Suprapubic skin (tissue), 4 donors: ENCODE results near the gene MYO3A. TPM values are rescaled to one million over a fixed set of nuclear protein-coding genes. Genes with fewer than 3 reads are reported as not detected.

Experiments used
- DNase-seq, 2 donors: peaks; one replicate each; pipeline ENCODE4 v3.0.0-alpha.2; 2019; ENCODE audit warnings: low spot score in 2 of 2
- H3K27ac ChIP-seq: fragments of 200-600 bp; sonication (generic); one replicate; pipeline ENCODE4 v1.5.1; 2019
- H3K27me3 ChIP-seq: fragments of 200-600 bp; sonication (generic); one replicate; pipeline ENCODE4 v1.5.1; 2019
- H3K36me3 ChIP-seq: fragments of 200-600 bp; sonication (generic); one replicate; pipeline ENCODE4 v1.5.1; 2019
- H3K4me1 ChIP-seq: fragments of 200-600 bp; sonication (generic); one replicate; pipeline ENCODE4 v1.5.1; 2019
- H3K4me3 ChIP-seq: fragments of 200-600 bp; sonication (generic); one replicate; pipeline ENCODE4 v1.5.1; 2019; ENCODE audit warnings: mild to moderate bottlenecking
- H3K9me3 ChIP-seq: fragments of 200-600 bp; sonication (generic); one replicate; pipeline ENCODE4 v1.5.1; 2019
- EP300 ChIP-seq: sonication (generic); formaldehyde crosslinking; IDR thresholded peaks from one replicate; pipeline ENCODE4 v1.6.1; 2017; ENCODE audit warnings: antibody characterized with exemption
- POLR2A ChIP-seq, 2 donors: fragments of 450-650 bp; IDR thresholded peaks; one replicate each; pipeline ENCODE4 v1.6.1; 2017; ENCODE audit warnings: antibody characterized with exemption in 2 of 2, mild to moderate bottlenecking in 2 of 2, moderate library complexity in 2 of 2
- POLR2AphosphoS5 ChIP-seq, 3 donors: sonication (generic); formaldehyde crosslinking; IDR thresholded peaks; one replicate each; pipeline ENCODE4 v1.6.1; 2017; ENCODE audit warnings: antibody characterized with exemption in 3 of 3
- WGBS: methylation state at CpG from one replicate; pipeline ENCODE4 v1.1.5; 2018; 5-methylcytosine and 5-hydroxymethylcytosine counted together
- total RNA-seq, 4 donors: library from RNA; depleted of rRNA; stranded (reverse); fragments of >200 nt; gene quantifications; one replicate each; pipeline ENCODE4 v1.1.0, GENCODE V29; 2016
- TF ChIP-seq, protein P1 (sequence below), 2 donors: fragments of 200-600 bp in 1 of 2; fragments of 450-650 bp in 1 of 2; sonication (generic) in 1 of 2; IDR thresholded peaks; one replicate each; pipeline ENCODE4 v1.5.1; 2016 to 2019; ENCODE audit warnings: antibody characterized with exemption in 2 of 2, mild to moderate bottlenecking in 1 of 2, moderate library complexity in 1 of 2

Gene MYO3A, protein sequence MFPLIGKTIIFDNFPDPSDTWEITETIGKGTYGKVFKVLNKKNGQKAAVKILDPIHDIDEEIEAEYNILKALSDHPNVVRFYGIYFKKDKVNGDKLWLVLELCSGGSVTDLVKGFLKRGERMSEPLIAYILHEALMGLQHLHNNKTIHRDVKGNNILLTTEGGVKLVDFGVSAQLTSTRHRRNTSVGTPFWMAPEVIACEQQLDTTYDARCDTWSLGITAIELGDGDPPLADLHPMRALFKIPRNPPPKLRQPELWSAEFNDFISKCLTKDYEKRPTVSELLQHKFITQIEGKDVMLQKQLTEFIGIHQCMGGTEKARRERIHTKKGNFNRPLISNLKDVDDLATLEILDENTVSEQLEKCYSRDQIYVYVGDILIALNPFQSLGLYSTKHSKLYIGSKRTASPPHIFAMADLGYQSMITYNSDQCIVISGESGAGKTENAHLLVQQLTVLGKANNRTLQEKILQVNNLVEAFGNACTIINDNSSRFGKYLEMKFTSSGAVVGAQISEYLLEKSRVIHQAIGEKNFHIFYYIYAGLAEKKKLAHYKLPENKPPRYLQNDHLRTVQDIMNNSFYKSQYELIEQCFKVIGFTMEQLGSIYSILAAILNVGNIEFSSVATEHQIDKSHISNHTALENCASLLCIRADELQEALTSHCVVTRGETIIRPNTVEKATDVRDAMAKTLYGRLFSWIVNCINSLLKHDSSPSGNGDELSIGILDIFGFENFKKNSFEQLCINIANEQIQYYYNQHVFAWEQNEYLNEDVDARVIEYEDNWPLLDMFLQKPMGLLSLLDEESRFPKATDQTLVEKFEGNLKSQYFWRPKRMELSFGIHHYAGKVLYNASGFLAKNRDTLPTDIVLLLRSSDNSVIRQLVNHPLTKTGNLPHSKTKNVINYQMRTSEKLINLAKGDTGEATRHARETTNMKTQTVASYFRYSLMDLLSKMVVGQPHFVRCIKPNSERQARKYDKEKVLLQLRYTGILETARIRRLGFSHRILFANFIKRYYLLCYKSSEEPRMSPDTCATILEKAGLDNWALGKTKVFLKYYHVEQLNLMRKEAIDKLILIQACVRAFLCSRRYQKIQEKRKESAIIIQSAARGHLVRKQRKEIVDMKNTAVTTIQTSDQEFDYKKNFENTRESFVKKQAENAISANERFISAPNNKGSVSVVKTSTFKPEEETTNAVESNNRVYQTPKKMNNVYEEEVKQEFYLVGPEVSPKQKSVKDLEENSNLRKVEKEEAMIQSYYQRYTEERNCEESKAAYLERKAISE (N-terminal part only)
- 1 to 10 TPM; 1.4 to 8.1 (median 3.9) TPM for total RNA-seq

GRCh38 chr10:25933653-25934608 is at the start of gene MYO3A:
Gene MYO3A (plus strand): TSS chr10:25934229. CDS start chr10:25952111, 17,882 bp downstream.
- Histone ChIP-seq H3K27me3 (peaks cover 16% of the 10 kb centered on the region), H3K36me3 (no peaks in the 10 kb centered on the region), H3K4me1 (peaks cover 13% of the 10 kb centered on the region), H3K27ac (no peak within 1 kb of the TSS), H3K4me3 (peak within 1 kb of the TSS; percentile 49), H3K9me3 (no peaks in the 10 kb centered on the region)
- TF ChIP-seq EP300: no peak
- TF ChIP-seq, protein P1, sequence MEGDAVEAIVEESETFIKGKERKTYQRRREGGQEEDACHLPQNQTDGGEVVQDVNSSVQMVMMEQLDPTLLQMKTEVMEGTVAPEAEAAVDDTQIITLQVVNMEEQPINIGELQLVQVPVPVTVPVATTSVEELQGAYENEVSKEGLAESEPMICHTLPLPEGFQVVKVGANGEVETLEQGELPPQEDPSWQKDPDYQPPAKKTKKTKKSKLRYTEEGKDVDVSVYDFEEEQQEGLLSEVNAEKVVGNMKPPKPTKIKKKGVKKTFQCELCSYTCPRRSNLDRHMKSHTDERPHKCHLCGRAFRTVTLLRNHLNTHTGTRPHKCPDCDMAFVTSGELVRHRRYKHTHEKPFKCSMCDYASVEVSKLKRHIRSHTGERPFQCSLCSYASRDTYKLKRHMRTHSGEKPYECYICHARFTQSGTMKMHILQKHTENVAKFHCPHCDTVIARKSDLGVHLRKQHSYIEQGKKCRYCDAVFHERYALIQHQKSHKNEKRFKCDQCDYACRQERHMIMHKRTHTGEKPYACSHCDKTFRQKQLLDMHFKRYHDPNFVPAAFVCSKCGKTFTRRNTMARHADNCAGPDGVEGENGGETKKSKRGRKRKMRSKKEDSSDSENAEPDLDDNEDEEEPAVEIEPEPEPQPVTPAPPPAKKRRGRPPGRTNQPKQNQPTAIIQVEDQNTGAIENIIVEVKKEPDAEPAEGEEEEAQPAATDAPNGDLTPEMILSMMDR (IDR thresholded peaks at IDR 0.05): no peak
- TF ChIP-seq POLR2A (IDR thresholded peaks at IDR 0.05): no peak
- TF ChIP-seq POLR2AphosphoS5 (IDR thresholded peaks at IDR 0.05): no peak
- WGBS: 14% methylated on average over 32 of the region's 73 CpGs
- DNase-seq: no peak

DNA sequence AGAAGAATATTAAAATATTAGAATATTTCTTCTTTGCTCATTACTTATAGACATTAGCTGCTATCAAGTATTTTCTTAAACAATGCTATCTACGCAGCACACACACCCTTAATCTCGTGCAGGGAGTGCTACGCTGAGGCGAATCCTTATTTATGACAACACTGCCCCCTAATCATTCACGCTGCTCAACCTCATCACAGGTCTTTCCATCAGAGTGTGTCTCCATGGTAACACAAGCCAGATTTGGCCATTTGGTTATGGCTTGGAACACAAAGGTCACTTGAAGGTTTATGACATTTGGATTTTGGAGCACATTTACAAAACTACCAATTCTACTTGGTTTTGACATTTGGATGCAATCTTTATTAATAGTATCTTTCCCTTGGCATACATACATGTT is 45.4 kb upstream of the MYO3A start:
- no peaks in the 10 kb centered on the region for H3K4me1 ChIP-seq
- H3K27ac ChIP-seq: no peak overlapping the region
- WGBS: 77% methylated on average over 5 of the region's 5 CpGs
- no peaks in the 10 kb centered on the region for H3K36me3 ChIP-seq
- H3K4me3 ChIP-seq: no peak overlapping the region
- TF ChIP-seq EP300 (no peak), POLR2A (IDR thresholded peaks at IDR 0.05) (no peak), POLR2AphosphoS5 (IDR thresholded peaks at IDR 0.05) (no peak)
- TF ChIP-seq, protein P1 (IDR thresholded peaks at IDR 0.05): no peak
- H3K9me3 ChIP-seq: peaks cover 2% of the 10 kb centered on the region
- no peak for DNase-seq
- no peaks in the 10 kb centered on the region for H3K27me3 ChIP-seq

GRCh38 chr10:25890995-25891394 is 43.0 kb upstream of the MYO3A start:
- 92% methylated on average over 2 of the region's 2 CpGs for WGBS
- Histone ChIP-seq H3K4me3 (no peak overlapping the region), H3K27me3 (no peaks in the 10 kb centered on the region), H3K9me3 (peaks cover 2% of the 10 kb centered on the region), H3K27ac (no peak overlapping the region), H3K4me1 (no peaks in the 10 kb centered on the region), H3K36me3 (no peaks in the 10 kb centered on the region)
- TF ChIP-seq, protein P1 (IDR thresholded peaks at IDR 0.05): no peak
- TF ChIP-seq POLR2AphosphoS5 (IDR thresholded peaks at IDR 0.05) (no peak), POLR2A (IDR thresholded peaks at IDR 0.05) (no peak)
- DNase-seq: no peak

DNA sequence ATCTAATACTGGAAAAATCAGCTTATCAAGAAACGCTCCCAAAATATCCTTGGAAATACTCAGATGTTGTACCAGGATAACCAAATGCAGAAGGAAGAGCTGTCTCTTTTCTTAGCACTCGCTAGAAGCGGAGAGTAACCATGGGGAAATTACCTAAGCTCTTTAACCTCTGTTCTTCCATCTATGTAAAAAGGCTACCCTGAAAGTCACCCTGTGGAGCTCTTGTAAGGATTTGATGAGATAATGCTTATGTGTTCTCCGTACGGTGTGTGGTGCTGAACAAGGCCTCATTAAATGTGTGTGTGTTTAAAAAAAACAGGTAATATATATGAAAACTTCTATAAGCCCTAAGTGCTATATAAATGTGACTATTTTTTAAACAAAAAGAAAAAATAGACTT is 38.2 kb upstream of the MYO3A start:
- no peaks in the 10 kb centered on the region for H3K4me1 ChIP-seq
- H3K27me3 ChIP-seq: no peaks in the 10 kb centered on the region
- H3K27ac ChIP-seq: no peak overlapping the region
- H3K4me3 ChIP-seq: no peak overlapping the region
- WGBS: 83% methylated on average over 5 of the region's 5 CpGs
- no peaks in the 10 kb centered on the region for H3K36me3 ChIP-seq
- no peak for DNase-seq
- peaks cover 2% of the 10 kb centered on the region for H3K9me3 ChIP-seq
- TF ChIP-seq, protein P1 (IDR thresholded peaks at IDR 0.05): no peak
- TF ChIP-seq EP300: no peak
- no peak for TF ChIP-seq POLR2AphosphoS5 (IDR thresholded peaks at IDR 0.05)
